ENCODE data around the gene PRICKLE1. TPM values are rescaled to one million over a fixed set of nuclear protein-coding genes. Genes with fewer than 3 reads are reported as not detected.

PRICKLE1 gene
- total RNA-seq, 2 experiments from 2014 or later: 0.19 TPM; not detected in 1

- DNase-seq (ENCODE audit: low spot score): no peak
- POLR2A ChIA-PET: no interaction called here
- intact Hi-C loops (cut with micrococcal nuclease; ENCODE audit: unreplicated experiment): no loop called here
- Histone ChIP-seq H2AFZ (ENCODE audit: low read length) (no peak overlapping the region), H3K4me2 (ENCODE audit: low read length) (no peak overlapping the region), H3K27ac (ENCODE audit: low read depth, low read length, poor library complexity, severe bottlenecking) (no peak overlapping the region), H4K20me1 (ENCODE audit: insufficient read depth, low read length) (no peaks in the 10 kb centered on the region), H3K4me3 (ENCODE audit: low read depth, low read length, poor library complexity, severe bottlenecking) (no peak overlapping the region), H3K4me1 (ENCODE audit: insufficient read depth, low read length, poor library complexity, severe bottlenecking) (peaks cover 15% of the 10 kb centered on the region), H3K79me2 (ENCODE audit: insufficient read depth, low read depth, low read length) (no peaks in the 10 kb centered on the region), H3K36me3 (ENCODE audit: insufficient read depth, low read length) (no peaks in the 10 kb centered on the region), H3K9me3 (ENCODE audit: low read length) (no peaks in the 10 kb centered on the region), H3K9me2 (ENCODE audit: insufficient read depth, low read length) (no peaks in the 10 kb centered on the region)
- TF ChIP-seq EZH2phosphoT487 (IDR thresholded peaks at IDR 0.05; ENCODE audit: borderline replicate concordance, low read depth, low read length) (no peak), CTCF (conservative IDR thresholded peaks at IDR 0.05; ENCODE audit: low read length) (no peak)
- CTCF ChIA-PET (ENCODE audit: unreplicated experiment): no interaction called here
- BruUV-seq (replicated peaks): no TSS peak
These were observed 4.3 kb upstream of the PRICKLE1 start for GRCh38 chr12:42593874-42594273.

GRCh38 chr12:42590330-42590934 is 886 bp upstream of the PRICKLE1 start:
- Histone ChIP-seq H3K4me1 (ENCODE audit: insufficient read depth, low read length, poor library complexity, severe bottlenecking) (peaks cover 15% of the 10 kb centered on the region), H3K9me2 (ENCODE audit: insufficient read depth, low read length) (no peaks in the 10 kb centered on the region), H3K79me2 (ENCODE audit: insufficient read depth, low read depth, low read length) (no peaks in the 10 kb centered on the region), H3K4me3 (ENCODE audit: low read depth, low read length, poor library complexity, severe bottlenecking) (peak overlapping the region; percentile 66), H3K9me3 (ENCODE audit: low read length) (no peaks in the 10 kb centered on the region), H3K27ac (ENCODE audit: low read depth, low read length, poor library complexity, severe bottlenecking) (no peak overlapping the region), H3K4me2 (ENCODE audit: low read length) (peak overlapping the region; percentile 83), H4K20me1 (ENCODE audit: insufficient read depth, low read length) (no peaks in the 10 kb centered on the region), H3K36me3 (ENCODE audit: insufficient read depth, low read length) (no peaks in the 10 kb centered on the region), H2AFZ (ENCODE audit: low read length) (peak overlapping the region; percentile 37; the same call in 1 of the 2 replicates)
- intact Hi-C loops (cut with micrococcal nuclease; ENCODE audit: unreplicated experiment): no loop called here
- ChIA-PET POLR2A (interaction anchor here (0.6 kb wide), 3 partner anchors 13 to 167 kb away, joined by 3 to 6 read pairs (median 4); no protein-coding TSS in a partner anchor), CTCF (ENCODE audit: unreplicated experiment) (no interaction called here)
- peak; percentile 10 for DNase-seq (ENCODE audit: low spot score)
- no TSS peak for BruUV-seq (replicated peaks)
- TF ChIP-seq CTCF (conservative IDR thresholded peaks at IDR 0.05; ENCODE audit: low read length): no peak
- no peak; the same call in 1 of the 2 replicates for TF ChIP-seq EZH2phosphoT487 (IDR thresholded peaks at IDR 0.05; ENCODE audit: borderline replicate concordance, low read depth, low read length)
